Measurements from ENCODE around the gene PRTFDC1. TPM values are rescaled to one million over a fixed set of nuclear protein-coding genes. Genes with fewer than 3 reads are reported as not detected.

The PRTFDC1 gene
- total and polyA plus RNA-seq, 3 experiments from 2014 or later, result 1.3 to 1.6 (median 1.5) TPM

GRCh38 chr10:24988831-24989640 lies 36.6 kb upstream of the PRTFDC1 start:
- no peak for DNase-seq

GRCh38 chr10:24984906-24985305 lies 32.5 kb upstream of the PRTFDC1 start:
- CTCF ChIA-PET, result no interaction called here
- H3K36me3 ChIP-seq (ENCODE audit: insufficient read depth, low read length), result no peaks in the 10 kb centered on the region
- H3K9me3 ChIP-seq (ENCODE audit: low read length), result no peaks in the 10 kb centered on the region
- no peaks in the 10 kb centered on the region for H3K9me3 Mint-ChIP-seq
- no peaks in the 10 kb centered on the region for H3K36me3 Mint-ChIP-seq
- peaks cover 7% of the 10 kb centered on the region for H3K4me1 ChIP-seq (ENCODE audit: insufficient read depth, low read length)
- POLR2A ChIA-PET, result no interaction called here
- no peaks in the 10 kb centered on the region for H3K27me3 ChIP-seq (ENCODE audit: insufficient read depth, low read length, poor library complexity, severe bottlenecking)
- no peak overlapping the region for H3K4me3 Mint-ChIP-seq
- no peak for DNase-seq
- H3K27me3 Mint-ChIP-seq, result no peaks in the 10 kb centered on the region
- no peak overlapping the region for H3K4me3 ChIP-seq (ENCODE audit: low read length)
- peaks cover 3 to 10% (median 8%) of the 10 kb centered on the region in 3 donors for H3K4me1 Mint-ChIP-seq
- no peak overlapping the region for H3K27ac ChIP-seq (ENCODE audit: low read depth, low read length)
- H3K27ac Mint-ChIP-seq, result no peak overlapping the region

More at GRCh38 chr10:24988831-24989640, 36.6 kb upstream of the PRTFDC1 start:
- Histone ChIP-seq H3K27ac (ENCODE audit: low read depth, low read length) (no peak overlapping the region), H3K4me3 (ENCODE audit: low read length) (no peak overlapping the region), H3K27me3 (ENCODE audit: insufficient read depth, low read length, poor library complexity, severe bottlenecking) (no peaks in the 10 kb centered on the region), H3K9me3 (ENCODE audit: low read length) (no peaks in the 10 kb centered on the region), H3K4me1 (ENCODE audit: insufficient read depth, low read length) (no peaks in the 10 kb centered on the region), H3K36me3 (ENCODE audit: insufficient read depth, low read length) (no peaks in the 10 kb centered on the region)
- peaks cover 0 to 2% of the 10 kb centered on the region in 2 donors for H3K27me3 Mint-ChIP-seq
- ChIA-PET POLR2A (no interaction called here), CTCF (interaction anchor here (2.3 kb wide), 1 partner anchor 347 kb away, joined by 10 read pairs; no protein-coding TSS in a partner anchor)
- no peaks in the 10 kb centered on the region for H3K9me3 Mint-ChIP-seq
- H3K4me3 Mint-ChIP-seq, result no peak overlapping the region
- H3K36me3 Mint-ChIP-seq, result no peaks in the 10 kb centered on the region
- H3K27ac Mint-ChIP-seq, result no peak overlapping the region
- no peaks in the 10 kb centered on the region for H3K4me1 Mint-ChIP-seq

- ChIA-PET CTCF (no interaction called here), POLR2A (no interaction called here)
- Histone ChIP-seq H3K4me3 (ENCODE audit: low read length) (no peak overlapping the region), H3K36me3 (ENCODE audit: insufficient read depth, low read length) (no peaks in the 10 kb centered on the region), H3K27me3 (ENCODE audit: insufficient read depth, low read length, poor library complexity, severe bottlenecking) (no peaks in the 10 kb centered on the region), H3K27ac (ENCODE audit: low read depth, low read length) (no peak overlapping the region), H3K4me1 (ENCODE audit: insufficient read depth, low read length) (peaks cover 7% of the 10 kb centered on the region), H3K9me3 (ENCODE audit: low read length) (no peaks in the 10 kb centered on the region)
- Mint-ChIP-seq H3K27ac (peak overlapping the region in 1 of 8 donors; percentile 31), H3K4me1 (peaks cover 3 to 10% (median 8%) of the 10 kb centered on the region in 3 donors), H3K9me3 (no peaks in the 10 kb centered on the region), H3K27me3 (no peaks in the 10 kb centered on the region), H3K36me3 (peaks cover 0 to 2% (median 0%) of the 10 kb centered on the region in 3 donors), H3K4me3 (no peak overlapping the region)
- no peak for DNase-seq
These were observed 31.5 kb upstream of the PRTFDC1 start for GRCh38 chr10:24983946-24984345.

GRCh38 chr10:24983130-24983529 lies 30.7 kb upstream of the PRTFDC1 start:
- CTCF ChIA-PET, result no interaction called here

GRCh38 chr10:24982319-24983112 lies 30.1 kb upstream of the PRTFDC1 start:
- peaks cover 0 to 2% (median 0%) of the 10 kb centered on the region in 3 donors for H3K36me3 Mint-ChIP-seq
- H3K4me1 Mint-ChIP-seq, result peaks cover 3 to 10% (median 8%) of the 10 kb centered on the region in 3 donors
- no peak for DNase-seq
- no peaks in the 10 kb centered on the region for H3K36me3 ChIP-seq (ENCODE audit: insufficient read depth, low read length)
- H3K27me3 ChIP-seq (ENCODE audit: insufficient read depth, low read length, poor library complexity, severe bottlenecking), result no peaks in the 10 kb centered on the region
- no peak overlapping the region for H3K27ac ChIP-seq (ENCODE audit: low read depth, low read length)
- no peak overlapping the region for H3K4me3 Mint-ChIP-seq
- POLR2A ChIA-PET, result no interaction called here
- no peak overlapping the region for H3K27ac Mint-ChIP-seq
- H3K9me3 Mint-ChIP-seq, result no peaks in the 10 kb centered on the region
- no peaks in the 10 kb centered on the region for H3K9me3 ChIP-seq (ENCODE audit: low read length)
- H3K4me1 ChIP-seq (ENCODE audit: insufficient read depth, low read length), result peaks cover 7% of the 10 kb centered on the region
- CTCF ChIA-PET, result no interaction called here
- no peak overlapping the region for H3K4me3 ChIP-seq (ENCODE audit: low read length)
- peaks cover 0 to 2% of the 10 kb centered on the region in 2 donors for H3K27me3 Mint-ChIP-seq

More at GRCh38 chr10:24983130-24983529, 30.7 kb upstream of the PRTFDC1 start:
- H3K27me3 ChIP-seq (ENCODE audit: insufficient read depth, low read length, poor library complexity, severe bottlenecking), result no peaks in the 10 kb centered on the region
- H3K4me3 ChIP-seq (ENCODE audit: low read length), result no peak overlapping the region
- H3K9me3 ChIP-seq (ENCODE audit: low read length), result no peaks in the 10 kb centered on the region
- Mint-ChIP-seq H3K27ac (peak overlapping the region in 1 of 8 donors; percentile 10), H3K4me3 (no peak overlapping the region), H3K27me3 (peaks cover 0 to 2% of the 10 kb centered on the region in 2 donors), H3K36me3 (peaks cover 0 to 2% (median 0%) of the 10 kb centered on the region in 3 donors), H3K4me1 (peaks cover 3 to 10% (median 8%) of the 10 kb centered on the region in 3 donors), H3K9me3 (no peaks in the 10 kb centered on the region)
- POLR2A ChIA-PET, result no interaction called here
- peaks cover 7% of the 10 kb centered on the region for H3K4me1 ChIP-seq (ENCODE audit: insufficient read depth, low read length)
- H3K27ac ChIP-seq (ENCODE audit: low read depth, low read length), result no peak overlapping the region
- DNase-seq, result no peak
- H3K36me3 ChIP-seq (ENCODE audit: insufficient read depth, low read length), result no peaks in the 10 kb centered on the region

- Mint-ChIP-seq H3K4me1 (peaks cover 3 to 10% (median 8%) of the 10 kb centered on the region in 3 donors), H3K27me3 (peaks cover 0 to 2% of the 10 kb centered on the region in 2 donors), H3K4me3 (no peak overlapping the region), H3K9me3 (no peaks in the 10 kb centered on the region), H3K36me3 (peaks cover 0 to 2% (median 0%) of the 10 kb centered on the region in 3 donors), H3K27ac (no peak overlapping the region)
- peaks cover 7% of the 10 kb centered on the region for H3K4me1 ChIP-seq (ENCODE audit: insufficient read depth, low read length)
- no peaks in the 10 kb centered on the region for H3K36me3 ChIP-seq (ENCODE audit: insufficient read depth, low read length)
- DNase-seq, result no peak
- ChIA-PET CTCF (no interaction called here), POLR2A (no interaction called here)
- H3K9me3 ChIP-seq (ENCODE audit: low read length), result no peaks in the 10 kb centered on the region
- no peaks in the 10 kb centered on the region for H3K27me3 ChIP-seq (ENCODE audit: insufficient read depth, low read length, poor library complexity, severe bottlenecking)
- no peak overlapping the region for H3K27ac ChIP-seq (ENCODE audit: low read depth, low read length)
- no peak overlapping the region for H3K4me3 ChIP-seq (ENCODE audit: low read length)
These were observed 28.8 kb upstream of the PRTFDC1 start for GRCh38 chr10:24981161-24981710.

- no peak overlapping the region for H3K4me3 ChIP-seq (ENCODE audit: low read length)
- DNase-seq, result no peak
- POLR2A ChIA-PET, result no interaction called here
- H3K27me3 ChIP-seq (ENCODE audit: insufficient read depth, low read length, poor library complexity, severe bottlenecking), result no peaks in the 10 kb centered on the region
- Mint-ChIP-seq H3K9me3 (no peaks in the 10 kb centered on the region), H3K27me3 (peaks cover 0 to 2% of the 10 kb centered on the region in 2 donors), H3K4me1 (peaks cover 3 to 10% (median 8%) of the 10 kb centered on the region in 3 donors), H3K36me3 (peaks cover 0 to 2% (median 0%) of the 10 kb centered on the region in 3 donors), H3K4me3 (no peak overlapping the region), H3K27ac (no peak overlapping the region)
- CTCF ChIA-PET, result no interaction called here
- H3K27ac ChIP-seq (ENCODE audit: low read depth, low read length), result no peak overlapping the region
- H3K36me3 ChIP-seq (ENCODE audit: insufficient read depth, low read length), result no peaks in the 10 kb centered on the region
- peaks cover 7% of the 10 kb centered on the region for H3K4me1 ChIP-seq (ENCODE audit: insufficient read depth, low read length)
- no peaks in the 10 kb centered on the region for H3K9me3 ChIP-seq (ENCODE audit: low read length)
These were observed 27.3 kb upstream of the PRTFDC1 start for GRCh38 chr10:24979685-24980084.

DNA sequence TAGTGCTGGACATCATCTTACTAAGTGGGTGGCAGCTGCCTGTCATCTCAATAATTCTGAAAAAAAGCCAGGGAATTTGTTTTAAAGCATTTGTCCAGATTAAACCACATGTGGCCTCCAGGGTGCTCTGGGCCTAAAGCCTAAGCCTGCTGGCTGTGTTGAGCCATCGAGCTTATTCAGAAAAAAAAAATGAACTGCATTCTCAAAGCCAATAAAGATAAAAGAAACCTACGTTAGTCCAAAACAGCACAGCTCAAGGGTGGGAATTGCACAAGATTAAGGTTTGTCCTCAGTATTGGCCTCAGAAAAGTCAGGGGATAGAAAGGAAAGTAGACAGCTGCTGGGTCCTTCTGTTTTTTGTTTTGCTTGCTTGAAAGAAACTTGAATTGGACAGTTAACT lies 22.6 kb upstream of the PRTFDC1 start:
- Histone ChIP-seq H3K4me1 (ENCODE audit: insufficient read depth, low read length) (no peaks in the 10 kb centered on the region), H3K9me3 (ENCODE audit: low read length) (no peaks in the 10 kb centered on the region), H3K4me3 (ENCODE audit: low read length) (no peak overlapping the region), H3K27me3 (ENCODE audit: insufficient read depth, low read length, poor library complexity, severe bottlenecking) (no peaks in the 10 kb centered on the region), H3K36me3 (ENCODE audit: insufficient read depth, low read length) (no peaks in the 10 kb centered on the region), H3K27ac (ENCODE audit: low read depth, low read length) (no peak overlapping the region)
- ChIA-PET POLR2A (no interaction called here), CTCF (no interaction called here)
- peaks cover 0 to 2% (median 0%) of the 10 kb centered on the region in 3 donors for H3K36me3 Mint-ChIP-seq
- no peak for DNase-seq
- no peak overlapping the region for H3K4me3 Mint-ChIP-seq
- no peaks in the 10 kb centered on the region for H3K9me3 Mint-ChIP-seq
- peaks cover 0 to 3% (median 0%) of the 10 kb centered on the region in 3 donors for H3K4me1 Mint-ChIP-seq
- peaks cover 0 to 2% of the 10 kb centered on the region in 2 donors for H3K27me3 Mint-ChIP-seq
- H3K27ac Mint-ChIP-seq, result no peak overlapping the region

Data from CD8-positive, alpha-beta memory T cell (primary cell).